RPMI8226 (cell line): Measurements from ENCODE around the gene ZNF764.
"Not testable (repeated sequence)": the region's sequence is repeated elsewhere in the genome, so short reads cannot be mapped to it uniquely, and the experiment has no call there.

Experiments
- DNase-seq: peaks from one replicate; pipeline ENCODE4 v3.0.0-alpha.2; 2015

The ZNF764 gene

GRCh38 chr16:30526137-30526822 lies 31.9 kb downstream of the ZNF764 start, which contains the start of gene ZNF768:
TSS of gene ZNF768 (minus strand) at chr16:30526566. CDS start at chr16:30526413, 153 bp downstream.
- DNase-seq, result no peak

DNA sequence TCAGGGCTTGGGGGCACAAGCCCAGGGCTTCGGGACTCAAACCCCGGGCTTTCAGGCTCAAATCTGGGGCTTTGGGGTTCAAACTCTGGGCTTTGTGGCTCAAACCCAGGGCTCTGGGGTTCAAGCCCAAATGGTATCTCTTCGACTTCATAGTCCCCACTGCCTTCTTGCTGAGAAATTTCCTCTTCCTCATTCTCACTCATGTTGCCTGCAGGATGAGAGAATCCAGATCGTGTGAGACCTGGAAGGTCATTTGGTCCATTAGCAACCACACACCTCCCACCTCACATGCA lies 32.4 kb downstream of the ZNF764 start:
- no peak for DNase-seq

GRCh38 chr16:30524575-30525568 lies 33.3 kb downstream of the ZNF764 start:
- no peak for DNase-seq

GRCh38 chr16:30523768-30524574 lies 34.2 kb downstream of the ZNF764 start:
- DNase-seq, result no peak

- DNase-seq, result not testable (repeated sequence)
Observed at GRCh38 chr16:30522702-30523463, 35.3 kb downstream of the ZNF764 start.

DNA sequence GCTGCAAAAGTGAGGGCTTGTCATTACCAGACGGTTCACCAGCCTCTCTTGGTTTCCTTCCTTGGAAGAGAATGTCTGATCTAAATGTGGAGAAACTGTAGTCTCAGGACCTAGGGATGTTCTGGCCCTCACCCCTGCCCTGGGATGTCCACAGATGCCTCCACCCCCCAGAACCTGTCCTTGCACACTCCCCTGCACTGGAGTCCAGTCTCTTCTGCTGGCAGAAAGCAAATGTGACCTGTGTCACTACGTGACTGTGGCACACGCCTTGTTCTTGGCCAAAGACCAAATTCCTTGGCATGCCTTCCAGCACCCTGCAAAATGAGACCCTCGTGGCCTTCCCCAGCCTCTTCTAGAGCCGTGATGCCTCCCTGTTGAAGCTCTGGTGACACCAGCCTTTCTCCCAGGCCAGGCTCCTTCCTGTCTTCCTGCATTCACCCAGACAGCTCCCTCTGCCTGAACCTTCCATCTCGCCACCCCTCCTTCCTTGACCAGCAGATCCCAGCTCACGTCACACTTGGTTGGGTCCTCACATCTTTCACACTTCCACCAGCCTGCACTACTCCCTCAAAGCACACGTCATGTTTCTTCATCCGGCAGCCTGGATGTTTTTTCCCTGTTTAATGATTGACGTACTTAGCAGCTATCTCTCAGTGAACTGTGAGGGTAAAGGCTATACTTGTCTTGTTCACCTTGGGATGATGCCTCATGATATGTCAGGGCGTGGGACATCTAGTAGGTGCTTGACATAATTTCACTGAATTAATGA lies 36.1 kb downstream of the ZNF764 start:
- no peak for DNase-seq

DNA sequence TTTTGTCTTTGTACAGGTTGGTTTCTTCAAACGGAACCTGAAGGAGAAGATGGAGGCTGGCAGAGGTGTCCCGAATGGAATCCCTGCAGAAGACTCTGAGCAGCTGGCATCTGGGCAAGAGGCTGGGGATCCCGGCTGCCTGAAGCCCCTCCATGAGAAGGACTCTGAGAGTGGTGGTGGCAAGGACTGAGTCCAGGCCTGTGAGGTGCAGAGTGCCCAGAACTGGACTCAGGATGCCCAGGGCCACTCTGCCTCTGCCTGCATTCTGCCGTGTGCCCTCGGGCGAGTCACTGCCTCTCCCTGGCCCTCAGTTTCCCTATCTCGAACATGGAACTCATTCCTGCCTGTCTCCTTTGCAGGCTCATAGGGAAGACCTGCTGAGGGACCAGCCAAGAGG lies 36.7 kb downstream of the ZNF764 start:
- no peak for DNase-seq

DNA sequence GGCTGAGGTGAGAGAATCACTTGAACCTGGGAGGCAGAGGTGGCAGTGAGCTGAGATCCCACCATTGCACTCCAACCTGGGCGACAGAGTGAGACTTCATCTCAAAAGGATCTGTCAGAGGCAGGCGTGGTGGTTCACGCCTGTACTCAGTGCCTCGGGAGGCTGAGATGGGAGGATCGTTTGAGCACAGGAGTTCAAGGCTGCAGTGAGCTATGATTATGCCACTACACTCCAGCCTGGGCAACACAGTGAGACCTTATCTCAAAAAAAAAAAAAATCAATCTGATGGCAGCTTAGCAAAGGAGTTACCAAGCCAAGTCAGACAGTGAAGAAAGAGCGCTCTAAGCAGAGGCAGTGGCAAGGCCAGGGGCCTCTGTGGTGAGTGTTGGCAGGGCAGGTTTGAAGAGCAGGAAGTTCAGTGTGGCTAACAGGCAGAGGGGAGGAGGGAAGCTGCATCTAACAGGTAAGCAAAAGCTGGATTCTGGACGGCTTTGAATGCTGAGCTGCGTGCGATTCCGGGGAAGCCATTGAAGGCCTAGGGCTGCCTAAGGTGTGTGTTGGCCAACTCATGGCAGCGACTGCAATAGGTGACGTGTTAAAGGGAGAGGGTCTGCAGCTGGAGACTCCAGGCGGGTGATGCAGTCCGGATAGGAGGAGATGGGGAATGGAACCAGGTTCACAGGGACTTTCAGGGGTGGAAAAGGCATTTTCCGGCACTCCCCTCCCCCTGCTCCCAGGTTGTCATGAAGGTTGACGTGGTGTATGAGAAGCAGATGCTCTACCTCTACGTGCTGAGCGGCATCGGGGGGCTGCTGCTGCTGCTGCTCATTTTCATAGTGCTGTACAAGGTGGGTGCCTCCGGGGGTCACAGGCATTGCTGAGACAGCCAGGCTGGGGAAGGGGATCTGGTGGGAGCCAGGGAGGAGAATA lies 38.8 kb downstream of the ZNF764 start:
- DNase-seq, result no peak

DNA sequence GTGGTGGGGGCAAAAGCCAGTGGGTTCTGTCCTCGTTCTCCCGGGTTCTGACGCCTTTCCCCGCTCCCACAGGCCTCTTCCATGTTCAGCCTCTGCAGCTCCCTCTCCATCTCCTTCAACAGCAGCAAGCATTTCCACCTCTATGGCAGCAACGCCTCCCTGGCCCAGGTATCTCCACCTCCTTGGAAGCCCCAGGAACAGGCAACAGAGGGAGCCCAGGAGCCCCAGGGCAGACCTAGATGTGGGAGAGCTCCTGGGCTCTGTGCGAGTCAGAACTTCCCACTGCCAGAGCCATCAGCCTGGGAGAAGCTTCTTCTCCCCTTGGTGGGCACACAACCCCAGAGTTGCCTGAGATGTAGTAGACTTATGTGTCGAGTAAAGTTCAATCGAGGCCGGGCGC lies 39.6 kb downstream of the ZNF764 start:
- no peak for DNase-seq

- no peak for DNase-seq
Observed at GRCh38 chr16:30515275-30515674, 42.9 kb downstream of the ZNF764 start.

GRCh38 chr16:30511509-30511908 lies 46.7 kb downstream of the ZNF764 start:
- DNase-seq, result no peak

GRCh38 chr16:30510376-30510938 lies 47.7 kb downstream of the ZNF764 start:
- no peak for DNase-seq

GRCh38 chr16:30509081-30509765 lies 49.0 kb downstream of the ZNF764 start:
- DNase-seq, result no peak
